Measurements from ENCODE around the gene EIF2S3. TPM values are rescaled to one million over a fixed set of nuclear protein-coding genes. Genes with fewer than 3 reads are reported as not detected.

The EIF2S3 gene
- total and polyA plus RNA-seq, 9 donors, result 121 to 384 (median 256) TPM

GRCh38 chrX:24014388-24015018 is 40.3 kb upstream of the EIF2S3 start:
- Histone ChIP-seq H3K4me3 (no peak overlapping the region), H3K27me3 (no peaks in the 10 kb centered on the region), H3K4me1 (ENCODE audit: insufficient read depth) (peaks cover 2% of the 10 kb centered on the region), H3K9me3 (no peaks in the 10 kb centered on the region), H3K27ac (no peak overlapping the region), H3K36me3 (no peaks in the 10 kb centered on the region)
- TF ChIP-seq EP300 (IDR thresholded peaks at IDR 0.05) (no peak), POLR2A (IDR thresholded peaks at IDR 0.05) (no peak), CTCF (IDR thresholded peaks at IDR 0.05) (no peak)
- intact Hi-C loops (cut with DNase I), result no loop called here
- no peak for DNase-seq
- WGBS, 3 donors, result 29 to 45% (median 36%) methylated on average over 5 of the region's 5 CpGs

- no peaks in the 10 kb centered on the region for H3K27me3 ChIP-seq
- TF ChIP-seq EP300 (IDR thresholded peaks at IDR 0.05) (no peak), POLR2A (IDR thresholded peaks at IDR 0.05) (no peak), CTCF (IDR thresholded peaks at IDR 0.05) (no peak)
- H3K4me3 ChIP-seq, result no peak overlapping the region
- no peaks in the 10 kb centered on the region for H3K9me3 ChIP-seq
- WGBS, 3 donors, result 85 to 88% (median 87%) methylated on average over 9 of the region's 9 CpGs
- no peak overlapping the region for H3K27ac ChIP-seq
- H3K4me1 ChIP-seq (ENCODE audit: insufficient read depth), result peaks cover 2% of the 10 kb centered on the region
- no peaks in the 10 kb centered on the region for H3K36me3 ChIP-seq
- intact Hi-C loops (cut with DNase I), result no loop called here
- DNase-seq, result no peak
Observed at GRCh38 chrX:24017674-24018073, 37.1 kb upstream of the EIF2S3 start.

GRCh38 chrX:24018809-24019208 is 35.9 kb upstream of the EIF2S3 start:
- Histone ChIP-seq H3K9me3 (no peaks in the 10 kb centered on the region), H3K36me3 (no peaks in the 10 kb centered on the region), H3K4me3 (no peak overlapping the region), H3K27me3 (no peaks in the 10 kb centered on the region), H3K27ac (no peak overlapping the region), H3K4me1 (ENCODE audit: insufficient read depth) (peaks cover 2% of the 10 kb centered on the region)
- TF ChIP-seq EP300 (IDR thresholded peaks at IDR 0.05) (no peak), POLR2A (IDR thresholded peaks at IDR 0.05) (no peak), CTCF (IDR thresholded peaks at IDR 0.05) (no peak)
- intact Hi-C loops (cut with DNase I), result no loop called here
- WGBS, 3 donors, result 72 to 76% (median 73%) methylated on average over 4 of the region's 4 CpGs
- DNase-seq, result no peak

GRCh38 chrX:24019448-24019847 is 35.3 kb upstream of the EIF2S3 start:
- Histone ChIP-seq H3K4me1 (ENCODE audit: insufficient read depth) (peaks cover 2% of the 10 kb centered on the region), H3K27ac (no peak overlapping the region), H3K27me3 (no peaks in the 10 kb centered on the region), H3K9me3 (no peaks in the 10 kb centered on the region), H3K4me3 (no peak overlapping the region), H3K36me3 (no peaks in the 10 kb centered on the region)
- 75 to 80% (median 76%) methylated on average over 7 of the region's 7 CpGs for WGBS, 3 donors
- no peak for DNase-seq
- intact Hi-C loops (cut with DNase I), result no loop called here
- no peak for TF ChIP-seq EP300 (IDR thresholded peaks at IDR 0.05)
- no peak for TF ChIP-seq POLR2A (IDR thresholded peaks at IDR 0.05)
- no peak for TF ChIP-seq CTCF (IDR thresholded peaks at IDR 0.05)

Measured in ovary (tissue), 9 donors.